PC-3 (cell line): ENCODE results near the gene S100A4. TPM values are rescaled to one million over a fixed set of nuclear protein-coding genes. Genes with fewer than 3 reads are reported as not detected.

Source experiments
- ATAC-seq: fragments of 200-7000 bp; cut with Tn5 transposase; 2 replicates; pipeline ENCODE4 v1.9.1; 2020; ENCODE audit warnings: mild to moderate bottlenecking, moderate library complexity
- BruUV-seq: library from RNA; stranded (reverse); fragments of 400-500 nt; replicated peaks from 2 replicates; lab custom pipeline; 2021; lab: Mats Ljungman, UMichigan
- CTCF ChIA-PET: fragments of 300-600 bp; sonication (Branson Sonifier 250); formaldehyde crosslinking; loops from one replicate; lab custom pipeline; 2022; ENCODE audit warnings: antibody characterized with exemption; lab: Charles Lee
- POLR2A ChIA-PET: fragments of 300-600 bp; sonication (Branson Sonifier 250); formaldehyde crosslinking; loops from one replicate; lab custom pipeline; 2022; ENCODE audit warnings: antibody characterized with exemption; ENCODE audit not compliant: unreplicated experiment; lab: Charles Lee
- DNase-seq: peaks from one replicate; pipeline ENCODE4 v3.0.0-alpha.2; 2015
- H2AFZ ChIP-seq: fragments of 300-600 bp; sonication (generic); 2 replicates; pipeline ENCODE4 v1.6.0; 2016; ENCODE audit warnings: antibody characterized with exemption, low read length
- H3F3A ChIP-seq: fragments of 300-600 bp; sonication (generic); one replicate; pipeline ENCODE4 v1.6.0; 2017; ENCODE audit warnings: antibody characterized with exemption, low read length, control low read depth, mild to moderate bottlenecking; ENCODE audit not compliant: unreplicated experiment
- H3K27ac ChIP-seq: fragments of 300-600 bp; sonication (generic); 2 replicates; pipeline ENCODE4 v1.5.1; 2016; ENCODE audit warnings: mild to moderate bottlenecking, low read length
- H3K27me3 ChIP-seq: fragments of 300-600 bp; sonication (generic); 2 replicates; pipeline ENCODE4 v1.6.1; 2016; ENCODE audit warnings: low read length, mixed read lengths
- H3K36me3 ChIP-seq: fragments of 300-600 bp; sonication (generic); 2 replicates; pipeline ENCODE4 v1.6.1; 2016; ENCODE audit warnings: low read depth, mixed run types, low read length, mixed read lengths
- H3K4me1 ChIP-seq: fragments of 300-600 bp; sonication (generic); 2 replicates; pipeline ENCODE4 v1.5.1; 2016; ENCODE audit warnings: low read length; ENCODE audit not compliant: insufficient read depth
- H3K4me2 ChIP-seq: fragments of 300-600 bp; sonication (generic); 2 replicates; pipeline ENCODE4 v1.6.0; 2016; ENCODE audit warnings: low read length
- H3K4me3 ChIP-seq: fragments of 300-600 bp; sonication (generic); 2 replicates; pipeline ENCODE4 v1.5.1; 2016; ENCODE audit warnings: mild to moderate bottlenecking, low read length, mixed read lengths
- H3K79me2 ChIP-seq: fragments of 300-600 bp; sonication (generic); 2 replicates; pipeline ENCODE4 v1.6.1; 2017; ENCODE audit warnings: low read length, mixed read lengths
- H3K9ac ChIP-seq: fragments of 300-600 bp; sonication (generic); 2 replicates; pipeline ENCODE4 v1.6.0; 2016; ENCODE audit warnings: mild to moderate bottlenecking, low read length
- H3K9me2 ChIP-seq: fragments of 300-600 bp; sonication (generic); replicated peaks from 2 replicates; pipeline ENCODE4 v1.6.1; 2016; ENCODE audit warnings: mixed run types, low read length, mixed read lengths
- H3K9me3 ChIP-seq: fragments of 300-600 bp; sonication (generic); 2 replicates; pipeline ENCODE4 v1.6.1; 2016; ENCODE audit warnings: low read length, mixed read lengths
- H4K20me1 ChIP-seq: fragments of 300-600 bp; sonication (generic); 2 replicates; pipeline ENCODE4 v1.6.1; 2016; ENCODE audit warnings: low read length, mixed read lengths
- CTCF ChIP-seq: fragments of 300-600 bp; sonication (generic); conservative IDR thresholded peaks from 2 replicates; pipeline ENCODE4 v1.5.1; 2017; ENCODE audit warnings: antibody characterized with exemption, low read depth, mild to moderate bottlenecking, low read length
- EZH2 ChIP-seq: fragments of 300-600 bp; sonication (generic); IDR thresholded peaks from one replicate; pipeline ENCODE4 v1.6.1; 2017; ENCODE audit warnings: antibody characterized with exemption, mild to moderate bottlenecking, low read length; ENCODE audit not compliant: unreplicated experiment
- EZH2phosphoT487 ChIP-seq: fragments of 300-600 bp; sonication (generic); IDR thresholded peaks from 2 replicates; pipeline ENCODE4 v1.6.1; 2018; ENCODE audit warnings: mild to moderate bottlenecking, antibody characterized with exemption, low read length, borderline replicate concordance
- intact Hi-C: fragments of 100-400 bp; cut with micrococcal nuclease; formaldehyde crosslinking; loops from 2 replicates; pipeline ENCODE4 v1.9.0; 2023
- total RNA-seq: library from RNA; depleted of rRNA; stranded (reverse); fragments of >200 nt; gene quantifications from 2 replicates; pipeline ENCODE4 v1.2.3, GENCODE V29; 2014

S100A4 gene
- total RNA-seq, 1 experiment from 2014 or later, result 55.8 TPM

- H3K36me3 ChIP-seq, result no peaks in the 10 kb centered on the region
- no peak overlapping the region for H2AFZ ChIP-seq
- no peaks in the 10 kb centered on the region for H3K27me3 ChIP-seq
- H3K4me3 ChIP-seq, result no peak overlapping the region
- H3K9ac ChIP-seq, result no peak overlapping the region
- intact Hi-C loops, result no loop called here
- no TSS peak for BruUV-seq
- no peak overlapping the region for H3K27ac ChIP-seq
- peaks cover 19% of the 10 kb centered on the region for H3K79me2 ChIP-seq
- H3K9me2 ChIP-seq, result no peaks in the 10 kb centered on the region
- TF ChIP-seq EZH2phosphoT487 (no peak), EZH2 (no peak), CTCF (no peak)
- ChIA-PET CTCF (no interaction called here), POLR2A (no interaction called here)
- 0 out of 2 replicates have a peak overlapping the region, but pooled peaks have one; percentile 73 for H3K4me2 ChIP-seq
- peaks cover 5% of the 10 kb centered on the region for H3F3A ChIP-seq
- DNase-seq (no peak), ATAC-seq (no peak)
- H3K9me3 ChIP-seq, result no peaks in the 10 kb centered on the region
- H4K20me1 ChIP-seq, result no peaks in the 10 kb centered on the region
- H3K4me1 ChIP-seq, result peaks cover 68% of the 10 kb centered on the region
Measured at GRCh38 chr1:153542956-153543711, 2.5 kb downstream of the S100A4 start.

- ChIA-PET POLR2A (no interaction called here), CTCF (no interaction called here)
- Histone ChIP-seq H3K36me3 (no peaks in the 10 kb centered on the region), H3K79me2 (peaks cover 19% of the 10 kb centered on the region), H2AFZ (no peak overlapping the region), H3F3A (peaks cover 5% of the 10 kb centered on the region), H3K4me2 (peak overlapping the region; percentile 71), H3K9me3 (no peaks in the 10 kb centered on the region), H3K9ac (peak overlapping the region; percentile 74), H3K27me3 (no peaks in the 10 kb centered on the region), H3K27ac (peak overlapping the region; percentile 93), H4K20me1 (no peaks in the 10 kb centered on the region), H3K9me2 (no peaks in the 10 kb centered on the region), H3K4me1 (peaks cover 72% of the 10 kb centered on the region), H3K4me3 (no peak overlapping the region)
- DNase-seq (no peak), ATAC-seq (no peak)
- intact Hi-C loops, result no loop called here
- TF ChIP-seq EZH2 (no peak), EZH2phosphoT487 (no peak), CTCF (no peak)
- BruUV-seq, result no TSS peak
Measured at GRCh38 chr1:153541641-153542590, 3.7 kb downstream of the S100A4 start.
